Sigmoid colon (tissue), 7 donors: ENCODE results near the gene MARK4. TPM values are rescaled to one million over a fixed set of nuclear protein-coding genes. Genes with fewer than 3 reads are reported as not detected.

ENCODE experiments used
- DNase-seq: peaks from one replicate; pipeline ENCODE4 v3.0.0-alpha.2; 2019
- H3K27ac ChIP-seq, 4 donors: fragments of 200-600 bp; sonication (generic); one replicate each; pipeline ENCODE4 v1.5.1; 2016 to 2019; ENCODE audit warnings: mild to moderate bottlenecking in 1 of 4
- H3K27me3 ChIP-seq, 3 donors: fragments of 200-600 bp; sonication (generic); one replicate each; pipeline ENCODE4 v1.5.1; 2019; ENCODE audit warnings: mild to moderate bottlenecking in 1 of 3
- H3K36me3 ChIP-seq, 4 donors: fragments of 200-600 bp; sonication (generic); one replicate each; pipeline ENCODE4 v1.5.1; 2016 to 2019
- H3K4me1 ChIP-seq, 4 donors: fragments of 200-600 bp; sonication (generic); one replicate each; pipeline ENCODE4 v1.5.1; 2017 to 2019
- H3K4me3 ChIP-seq, 4 donors: fragments of 200-600 bp; sonication (generic); one replicate each; pipeline ENCODE4 v1.5.1; 2017 to 2019; ENCODE audit warnings: mild to moderate bottlenecking in 2 of 4, moderate library complexity in 1 of 4
- H3K9me3 ChIP-seq, 4 donors: fragments of 200-600 bp in 3 of 4; sonication (generic) in 3 of 4; one replicate each; pipeline versions ENCODE4 v1.5.1 to v1.6.1; 2013 to 2019
- EP300 ChIP-seq, 4 donors: sonication (generic); formaldehyde crosslinking; IDR thresholded peaks; one replicate each; pipeline ENCODE4 v1.6.1; 2017; ENCODE audit warnings: antibody characterized with exemption in 4 of 4
- POLR2A ChIP-seq, 2 donors: fragments of 450-650 bp; IDR thresholded peaks; one replicate each; pipeline ENCODE4 v1.6.1; 2016; ENCODE audit warnings: antibody characterized with exemption in 2 of 2, mild to moderate bottlenecking in 2 of 2, moderate library complexity in 2 of 2
- POLR2AphosphoS5 ChIP-seq, 4 donors: sonication (generic); formaldehyde crosslinking; IDR thresholded peaks; one replicate each; pipeline ENCODE4 v1.6.1; 2017; ENCODE audit warnings: antibody characterized with exemption in 4 of 4
- WGBS, 2 donors: extraction: QIAGEN DNeasy Blood & Tissue Kit; methylation state at CpG; one replicate each; pipeline ENCODE4 v1.1.7; 2013; 5-methylcytosine and 5-hydroxymethylcytosine counted together
- intact Hi-C: fragments of 100-400 bp; cut with DNase I; formaldehyde crosslinking; loops from one replicate; pipeline ENCODE4 v1.15.1; 2023
- polyA plus RNA-seq, 3 donors: library from polyadenylated mRNA; stranded (reverse); fragments of 200-250 nt; gene quantifications; one replicate each; pipeline ENCODE4 v1.2.3, GENCODE V29; 2013
- total RNA-seq, 4 donors: library from RNA; depleted of rRNA; stranded (reverse); fragments of >200 nt; gene quantifications; one replicate each; pipeline ENCODE4 v1.1.0, GENCODE V29; 2016
- TF ChIP-seq, protein P1 (sequence below), 4 experiments: fragments of 450-650 bp in 3 of 4; fragments of 200-600 bp in 1 of 4; IDR thresholded peaks; one replicate each; pipeline ENCODE4 v1.5.1; 2016 to 2019; ENCODE audit warnings: antibody characterized with exemption in 4 of 4, mild to moderate bottlenecking in 3 of 4, moderate library complexity in 2 of 4
- donor health status: healthy with polysubstance abuse.
- donor health status: Bipolar disorder and iron deficiency.
- donor health status: healthy.

The MARK4 gene
- total and polyA plus RNA-seq, 7 donors: 6.2 to 39.9 (median 12.7) TPM

DNA sequence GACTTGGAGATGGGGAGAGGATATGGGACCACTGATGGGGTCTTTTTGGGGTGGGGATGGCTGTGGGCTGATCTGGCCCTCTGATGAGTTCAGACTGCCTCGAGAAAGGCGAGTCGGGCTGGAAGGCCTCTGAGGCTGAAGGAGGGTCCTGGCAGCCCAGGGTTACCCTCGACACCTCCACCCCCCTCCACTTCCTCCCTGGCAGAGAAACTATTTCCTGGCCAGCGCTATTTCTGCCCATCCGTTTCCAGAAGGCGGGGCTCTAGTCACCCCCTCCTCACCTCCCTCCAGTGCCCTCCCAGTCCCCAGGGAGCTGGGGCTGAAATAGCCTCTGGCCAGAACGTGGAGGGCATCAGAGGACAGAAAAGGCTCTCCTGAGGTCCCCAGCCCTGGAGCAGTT lies 15.6 kb upstream of the MARK4 start:
- 12 to 28% methylated on average over 8 of the region's 8 CpGs for WGBS, 2 donors
- no peak for DNase-seq
- no peaks in the 10 kb centered on the region for H3K36me3 ChIP-seq
- no peak overlapping the region for H3K27ac ChIP-seq
- intact Hi-C loops: no loop called here
- H3K4me1 ChIP-seq: no peaks in the 10 kb centered on the region
- TF ChIP-seq, protein P1, sequence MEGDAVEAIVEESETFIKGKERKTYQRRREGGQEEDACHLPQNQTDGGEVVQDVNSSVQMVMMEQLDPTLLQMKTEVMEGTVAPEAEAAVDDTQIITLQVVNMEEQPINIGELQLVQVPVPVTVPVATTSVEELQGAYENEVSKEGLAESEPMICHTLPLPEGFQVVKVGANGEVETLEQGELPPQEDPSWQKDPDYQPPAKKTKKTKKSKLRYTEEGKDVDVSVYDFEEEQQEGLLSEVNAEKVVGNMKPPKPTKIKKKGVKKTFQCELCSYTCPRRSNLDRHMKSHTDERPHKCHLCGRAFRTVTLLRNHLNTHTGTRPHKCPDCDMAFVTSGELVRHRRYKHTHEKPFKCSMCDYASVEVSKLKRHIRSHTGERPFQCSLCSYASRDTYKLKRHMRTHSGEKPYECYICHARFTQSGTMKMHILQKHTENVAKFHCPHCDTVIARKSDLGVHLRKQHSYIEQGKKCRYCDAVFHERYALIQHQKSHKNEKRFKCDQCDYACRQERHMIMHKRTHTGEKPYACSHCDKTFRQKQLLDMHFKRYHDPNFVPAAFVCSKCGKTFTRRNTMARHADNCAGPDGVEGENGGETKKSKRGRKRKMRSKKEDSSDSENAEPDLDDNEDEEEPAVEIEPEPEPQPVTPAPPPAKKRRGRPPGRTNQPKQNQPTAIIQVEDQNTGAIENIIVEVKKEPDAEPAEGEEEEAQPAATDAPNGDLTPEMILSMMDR (IDR thresholded peaks at IDR 0.05): no peak
- no peak for TF ChIP-seq EP300 (IDR thresholded peaks at IDR 0.05)
- H3K27me3 ChIP-seq: peaks cover 10 to 54% (median 32%) of the 10 kb centered on the region in 3 donors
- H3K9me3 ChIP-seq: no peaks in the 10 kb centered on the region
- no peak overlapping the region for H3K4me3 ChIP-seq

DNA sequence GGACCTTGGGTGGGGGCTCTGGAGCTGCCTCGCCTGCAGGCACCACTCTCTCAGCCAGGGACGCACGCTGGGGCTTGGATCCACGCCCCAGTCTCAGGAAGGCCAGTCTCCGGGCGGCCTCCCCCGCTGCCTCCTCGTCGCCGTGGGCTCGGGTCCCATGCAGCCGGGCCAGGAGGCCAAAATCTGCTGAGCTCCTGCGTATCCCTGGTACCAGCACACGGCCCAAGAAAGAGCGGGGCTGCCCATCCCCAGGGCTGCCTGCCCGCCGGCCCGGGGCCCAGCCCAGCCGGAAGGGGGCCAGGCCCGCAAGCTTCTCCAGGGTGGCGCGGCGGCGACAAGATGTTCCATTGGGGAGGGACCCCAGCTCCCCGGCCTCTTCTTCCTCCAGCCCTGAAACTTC lies 12.5 kb upstream of the MARK4 start:
- WGBS, 2 donors: 83 to 88% methylated on average over 25 of the region's 25 CpGs
- Histone ChIP-seq H3K4me1 (no peaks in the 10 kb centered on the region), H3K27me3 (peaks cover 10 to 38% (median 24%) of the 10 kb centered on the region in 3 donors), H3K36me3 (no peaks in the 10 kb centered on the region), H3K9me3 (no peaks in the 10 kb centered on the region), H3K27ac (no peak overlapping the region), H3K4me3 (no peak overlapping the region)
- TF ChIP-seq, protein P1 (IDR thresholded peaks at IDR 0.05): no peak
- intact Hi-C loops: no loop called here
- DNase-seq: no peak

DNA sequence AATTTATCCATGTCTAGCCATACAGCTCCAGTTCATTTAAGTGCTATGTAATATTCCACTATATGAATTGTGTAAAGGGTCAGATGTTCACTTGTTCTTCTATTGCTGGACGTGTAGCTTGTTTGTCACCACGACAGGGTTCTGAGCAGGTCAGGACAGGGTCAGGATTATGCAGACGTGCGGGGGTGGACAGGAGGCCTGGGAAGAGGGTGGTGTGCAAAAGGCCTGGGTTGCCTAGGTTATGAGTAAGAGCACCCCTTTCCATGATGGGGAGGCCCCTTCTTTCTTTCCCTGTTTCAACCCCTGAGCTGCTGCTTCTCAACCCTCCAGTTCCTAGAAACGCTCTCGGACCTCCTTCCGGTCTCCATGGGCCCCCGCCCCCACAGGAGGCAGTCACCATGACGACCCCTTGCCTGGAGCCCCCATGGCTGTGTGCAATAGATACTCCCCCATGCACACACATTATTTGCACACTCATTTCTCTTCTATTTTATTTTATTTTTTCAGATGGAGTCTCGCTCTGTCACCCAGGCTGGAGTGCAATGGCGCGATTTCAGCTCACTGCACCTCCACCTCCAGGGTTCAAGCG lies 7.8 kb upstream of the MARK4 start:
- H3K27ac ChIP-seq: no peak overlapping the region
- no peak for TF ChIP-seq EP300 (IDR thresholded peaks at IDR 0.05)
- TF ChIP-seq, protein P1 (IDR thresholded peaks at IDR 0.05): no peak
- no peak for TF ChIP-seq POLR2A (IDR thresholded peaks at IDR 0.05)
- no peak for TF ChIP-seq POLR2AphosphoS5 (IDR thresholded peaks at IDR 0.05)
- peaks cover 0 to 2% (median 1%) of the 10 kb centered on the region in 4 donors for H3K4me1 ChIP-seq
- DNase-seq: no peak
- intact Hi-C loops: no loop called here
- no peak overlapping the region for H3K4me3 ChIP-seq
- no peaks in the 10 kb centered on the region for H3K9me3 ChIP-seq
- WGBS, 2 donors: 79 to 83% methylated on average over 13 of the region's 13 CpGs
- H3K27me3 ChIP-seq: no peaks in the 10 kb centered on the region
- H3K36me3 ChIP-seq: no peaks in the 10 kb centered on the region

DNA sequence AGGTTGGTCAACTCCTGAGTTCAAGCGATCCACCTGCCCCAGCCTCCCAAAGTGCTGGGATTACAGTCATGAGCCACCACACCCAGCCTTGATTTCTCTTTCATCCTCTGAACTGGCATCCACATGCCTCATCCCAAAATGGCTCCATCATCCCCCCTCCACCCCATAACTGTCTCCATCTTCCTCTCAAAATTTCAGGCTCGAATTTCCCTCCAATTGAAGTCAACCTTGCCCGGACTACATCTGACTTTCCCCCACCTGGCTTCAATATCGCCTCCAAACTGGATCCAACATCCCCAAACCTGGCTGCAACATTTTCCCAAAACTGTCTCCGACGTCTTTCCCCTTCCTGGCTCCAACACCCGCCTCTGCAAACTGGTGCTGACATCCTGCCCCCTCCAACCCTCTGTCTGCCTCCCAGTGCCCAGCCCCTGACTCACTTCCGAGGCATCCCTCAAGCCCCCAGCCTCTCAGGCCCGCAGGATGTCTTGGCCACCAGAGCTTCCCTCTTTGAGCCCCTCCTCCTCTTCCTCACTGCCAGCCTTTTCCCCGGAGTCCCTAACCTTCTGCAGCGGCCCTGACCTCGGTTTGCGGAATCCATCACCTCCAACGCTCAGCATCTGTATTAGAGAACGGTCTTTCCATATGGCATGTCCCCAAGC lies 6.8 kb upstream of the MARK4 start:
- intact Hi-C loops: no loop called here
- Histone ChIP-seq H3K27ac (no peak overlapping the region), H3K4me3 (peak overlapping the region in 1 of 4 donors; percentile 3), H3K36me3 (no peaks in the 10 kb centered on the region), H3K4me1 (peaks cover 0 to 10% (median 6%) of the 10 kb centered on the region in 4 donors), H3K27me3 (no peaks in the 10 kb centered on the region), H3K9me3 (no peaks in the 10 kb centered on the region)
- WGBS, 2 donors: 58 to 71% methylated on average over 15 of the region's 15 CpGs
- no peak for DNase-seq
- TF ChIP-seq POLR2A (IDR thresholded peaks at IDR 0.05): no peak
- TF ChIP-seq EP300 (IDR thresholded peaks at IDR 0.05): no peak
- TF ChIP-seq, protein P1 (IDR thresholded peaks at IDR 0.05): no peak
- TF ChIP-seq POLR2AphosphoS5 (IDR thresholded peaks at IDR 0.05): no peak
